ENCODE results near the gene HPCAL1. TPM values are rescaled to one million over a fixed set of nuclear protein-coding genes. Genes with fewer than 3 reads are reported as not detected.

The HPCAL1 gene
- polyA plus RNA-seq, 3 donors, result 82.1 to 99.5 (median 98.0) TPM

DNA sequence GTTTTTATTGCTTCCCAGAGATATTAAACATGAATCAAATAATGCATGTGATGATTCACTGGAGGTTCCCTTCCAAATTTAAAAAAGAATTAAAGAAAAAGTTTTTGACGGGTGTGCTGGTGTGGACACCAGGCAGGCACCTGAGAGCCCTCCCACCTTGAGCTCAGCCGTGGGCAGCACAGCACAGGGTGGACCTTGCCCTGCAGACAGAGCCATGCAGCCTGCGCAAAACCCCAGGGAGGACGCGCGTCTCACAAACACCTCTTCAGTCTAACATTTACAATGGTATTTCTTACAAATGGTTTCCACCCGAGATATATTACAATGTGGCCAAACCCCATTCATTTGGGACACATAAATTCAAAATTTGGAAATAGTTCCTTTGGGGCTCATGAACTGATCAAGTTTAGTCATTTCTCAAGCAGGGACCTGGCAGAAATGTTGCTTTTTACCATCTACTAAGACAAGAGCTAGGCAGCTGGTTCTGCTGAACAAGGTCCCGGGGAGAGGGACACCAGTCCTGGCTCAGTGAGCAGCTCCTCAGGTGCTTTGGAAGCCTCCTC lies 100.0 kb downstream of the HPCAL1 start:
- WGBS (ENCODE audit: insufficient coverage), result 93% methylated on average over 6 of the region's 8 CpGs
- DNase-seq, result no peak
- H4K20me1 ChIP-seq (ENCODE audit: insufficient read depth, low read length), result peaks cover 10% of the 10 kb centered on the region
- Mint-ChIP-seq H3K9me3 (peaks cover 0 to 1% (median 0%) of the 10 kb centered on the region in 7 donors), H3K36me3 (peaks cover 35 to 50% of the 10 kb centered on the region in 2 donors), H3K4me1 (peaks cover 74% of the 10 kb centered on the region), H3K4me3 (no peak overlapping the region), H3K27me3 (ENCODE audit: low read depth in 3 of 3) (peaks cover 0 to 1% (median under 1%) of the 10 kb centered on the region in 3 donors), H3K27ac (peak overlapping the region in 4 of 7 donors; percentile 10 to 96 (median 54))
- H3K9me3 ChIP-seq (replicated peaks in 1 of 2; ENCODE audit: control insufficient read depth in 1 of 2, insufficient read depth in 1 of 2, low read length in 2 of 2), result no peaks in the 10 kb centered on the region
- no peak overlapping the region for H3K27ac ChIP-seq (ENCODE audit: low read depth in 1 of 2, low read length in 2 of 2)
- H3K4me3 ChIP-seq (replicated peaks in 1 of 3; ENCODE audit: low read depth in 2 of 3, low read length in 3 of 3), result no peak overlapping the region
- peaks cover 58% of the 10 kb centered on the region for H3K79me2 ChIP-seq (ENCODE audit: insufficient read depth, low read length)
- no peak overlapping the region for H3K9ac ChIP-seq (ENCODE audit: insufficient read depth, low read length, poor library complexity, severe bottlenecking)
- peaks cover 3 to 17% of the 10 kb centered on the region in 2 donors for H3K36me3 ChIP-seq (replicated peaks in 1 of 2; ENCODE audit: control insufficient read depth in 1 of 2, insufficient read depth in 2 of 2, low read length in 2 of 2)
- H3K27me3 ChIP-seq (ENCODE audit: control insufficient read depth in 2 of 2, insufficient read depth in 2 of 2, low read length in 2 of 2), result no peaks in the 10 kb centered on the region
- no peak overlapping the region for H3K4me2 ChIP-seq (replicated peaks; ENCODE audit: extremely low read depth, low read length, poor library complexity, severe bottlenecking)
- TF ChIP-seq, protein P1, sequence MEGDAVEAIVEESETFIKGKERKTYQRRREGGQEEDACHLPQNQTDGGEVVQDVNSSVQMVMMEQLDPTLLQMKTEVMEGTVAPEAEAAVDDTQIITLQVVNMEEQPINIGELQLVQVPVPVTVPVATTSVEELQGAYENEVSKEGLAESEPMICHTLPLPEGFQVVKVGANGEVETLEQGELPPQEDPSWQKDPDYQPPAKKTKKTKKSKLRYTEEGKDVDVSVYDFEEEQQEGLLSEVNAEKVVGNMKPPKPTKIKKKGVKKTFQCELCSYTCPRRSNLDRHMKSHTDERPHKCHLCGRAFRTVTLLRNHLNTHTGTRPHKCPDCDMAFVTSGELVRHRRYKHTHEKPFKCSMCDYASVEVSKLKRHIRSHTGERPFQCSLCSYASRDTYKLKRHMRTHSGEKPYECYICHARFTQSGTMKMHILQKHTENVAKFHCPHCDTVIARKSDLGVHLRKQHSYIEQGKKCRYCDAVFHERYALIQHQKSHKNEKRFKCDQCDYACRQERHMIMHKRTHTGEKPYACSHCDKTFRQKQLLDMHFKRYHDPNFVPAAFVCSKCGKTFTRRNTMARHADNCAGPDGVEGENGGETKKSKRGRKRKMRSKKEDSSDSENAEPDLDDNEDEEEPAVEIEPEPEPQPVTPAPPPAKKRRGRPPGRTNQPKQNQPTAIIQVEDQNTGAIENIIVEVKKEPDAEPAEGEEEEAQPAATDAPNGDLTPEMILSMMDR (IDR thresholded peaks at IDR 0.05), result no peak
- H2AFZ ChIP-seq (ENCODE audit: insufficient read depth, low read depth, low read length, poor library complexity, severe bottlenecking), result no peak overlapping the region
- intact Hi-C loops (cut with micrococcal nuclease), result no loop called here
- H3K4me1 ChIP-seq (ENCODE audit: control insufficient read depth in 1 of 2, insufficient read depth in 2 of 2, low read length in 2 of 2), result peaks cover 71 to 80% of the 10 kb centered on the region in 2 donors

DNA sequence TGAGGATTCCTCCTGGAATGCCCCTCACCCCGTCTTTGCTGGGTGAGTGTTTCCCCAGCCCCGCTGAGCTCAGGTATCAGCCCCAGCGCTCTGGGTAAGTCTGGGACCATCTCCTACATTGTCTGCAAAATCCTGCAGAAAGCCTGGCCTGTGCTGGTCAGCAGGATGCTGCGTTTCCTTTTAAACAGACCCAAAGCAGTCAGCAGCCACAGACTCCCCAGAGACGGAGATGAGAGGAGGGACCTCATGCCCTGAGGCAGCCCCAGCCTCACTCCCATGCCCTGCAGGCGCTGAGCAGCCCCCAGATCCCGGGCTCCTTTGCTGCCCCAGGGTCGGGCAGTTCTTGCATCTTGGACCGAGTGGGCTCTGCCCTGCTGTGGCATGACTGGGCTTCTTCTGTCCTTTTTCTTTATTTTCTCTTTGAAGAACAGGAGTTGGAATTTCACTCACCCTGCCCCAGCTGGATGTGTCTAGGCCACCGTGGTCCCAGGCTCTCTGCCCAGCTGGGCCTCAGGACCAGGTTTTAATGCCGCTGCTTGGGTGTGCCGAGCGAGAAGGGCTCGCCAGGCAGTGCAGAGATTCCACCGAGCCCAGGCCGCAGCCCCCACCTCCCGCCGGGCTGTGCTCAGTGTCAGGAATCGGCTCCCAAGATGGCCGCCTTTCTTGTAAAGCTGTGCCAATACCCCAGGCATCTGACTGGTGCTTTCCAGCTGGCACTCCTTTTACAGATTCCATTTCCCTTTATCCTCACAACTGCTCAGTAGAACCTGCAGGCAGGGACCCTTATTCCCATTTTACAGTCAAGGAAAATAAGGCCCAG lies 101.8 kb downstream of the HPCAL1 start:
- no peak overlapping the region for H3K4me3 ChIP-seq (replicated peaks in 1 of 3; ENCODE audit: low read depth in 2 of 3, low read length in 3 of 3)
- peaks cover 3 to 17% of the 10 kb centered on the region in 2 donors for H3K36me3 ChIP-seq (replicated peaks in 1 of 2; ENCODE audit: control insufficient read depth in 1 of 2, insufficient read depth in 2 of 2, low read length in 2 of 2)
- no peak for DNase-seq
- peaks cover 15% of the 10 kb centered on the region for H4K20me1 ChIP-seq (ENCODE audit: insufficient read depth, low read length)
- TF ChIP-seq, protein P1 (IDR thresholded peaks at IDR 0.05), result no peak
- WGBS (ENCODE audit: insufficient coverage), result 98% methylated on average over 16 of the region's 20 CpGs
- no peak overlapping the region for H3K4me2 ChIP-seq (replicated peaks; ENCODE audit: extremely low read depth, low read length, poor library complexity, severe bottlenecking)
- Mint-ChIP-seq H3K36me3 (peaks cover 30 to 45% of the 10 kb centered on the region in 2 donors), H3K27ac (peak overlapping the region in 2 of 7 donors; percentile 13 to 22), H3K4me3 (no peak overlapping the region), H3K9me3 (peaks cover 0 to 1% (median 0%) of the 10 kb centered on the region in 7 donors), H3K27me3 (ENCODE audit: low read depth in 3 of 3) (peaks cover 0 to 3% (median 1%) of the 10 kb centered on the region in 3 donors), H3K4me1 (peaks cover 79% of the 10 kb centered on the region)
- intact Hi-C loops (cut with micrococcal nuclease), result loop anchor here in 1 of 2 donors (5.0 kb wide), 1 partner anchor 117 kb away; no protein-coding TSS in a partner anchor
- H3K79me2 ChIP-seq (ENCODE audit: insufficient read depth, low read length), result peaks cover 60% of the 10 kb centered on the region
- no peak overlapping the region for H3K9ac ChIP-seq (ENCODE audit: insufficient read depth, low read length, poor library complexity, severe bottlenecking)
- no peaks in the 10 kb centered on the region for H3K27me3 ChIP-seq (ENCODE audit: control insufficient read depth in 2 of 2, insufficient read depth in 2 of 2, low read length in 2 of 2)
- no peak overlapping the region for H3K27ac ChIP-seq (ENCODE audit: low read depth in 1 of 2, low read length in 2 of 2)
- H3K4me1 ChIP-seq (ENCODE audit: control insufficient read depth in 1 of 2, insufficient read depth in 2 of 2, low read length in 2 of 2), result peaks cover 75 to 83% of the 10 kb centered on the region in 2 donors
- H3K9me3 ChIP-seq (replicated peaks in 1 of 2; ENCODE audit: control insufficient read depth in 1 of 2, insufficient read depth in 1 of 2, low read length in 2 of 2), result no peaks in the 10 kb centered on the region
- H2AFZ ChIP-seq (ENCODE audit: insufficient read depth, low read depth, low read length, poor library complexity, severe bottlenecking), result no peak overlapping the region
